ENCODE data around the gene BCL2L14. TPM values are rescaled to one million over a fixed set of nuclear protein-coding genes. Genes with fewer than 3 reads are reported as not detected.

BCL2L14 gene
- total RNA-seq, 4 donors from 2014 or later, result not detected

DNA sequence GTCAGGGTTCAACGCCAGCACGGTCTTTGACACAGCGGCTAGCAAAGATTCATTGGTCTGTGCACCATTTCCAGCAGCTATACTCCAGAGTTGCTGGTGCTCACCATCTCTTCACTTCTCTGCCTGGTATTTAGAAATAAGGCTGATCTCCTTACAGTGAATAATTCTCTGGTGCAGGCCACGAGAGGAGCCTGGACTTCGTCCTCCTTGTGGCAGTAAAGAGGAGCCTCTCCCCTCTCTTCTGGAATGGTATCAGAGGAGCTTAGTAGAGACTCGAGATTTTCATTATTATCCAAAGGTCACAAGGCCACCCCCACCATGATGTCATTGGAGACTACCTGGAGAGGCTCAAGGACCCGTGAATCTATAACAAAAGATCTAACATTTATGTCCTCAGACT is 30.8 kb upstream of the BCL2L14 start:
- Histone ChIP-seq H3K4me3 (no peak overlapping the region), H3K27ac (no peak overlapping the region), H3K9me3 (no peaks in the 10 kb centered on the region), H3K36me3 (no peaks in the 10 kb centered on the region), H3K27me3 (no peaks in the 10 kb centered on the region), H3K4me1 (no peaks in the 10 kb centered on the region)
- 75% methylated on average over 7 of the region's 7 CpGs for WGBS
- DNase-seq (ENCODE audit: low spot score in 2 of 2), result no peak
- TF ChIP-seq EP300 (IDR thresholded peaks at IDR 0.05), result no peak
- TF ChIP-seq POLR2A (IDR thresholded peaks at IDR 0.05), result no peak
- no peak for TF ChIP-seq POLR2AphosphoS5 (IDR thresholded peaks at IDR 0.05)
- TF ChIP-seq, protein P1, sequence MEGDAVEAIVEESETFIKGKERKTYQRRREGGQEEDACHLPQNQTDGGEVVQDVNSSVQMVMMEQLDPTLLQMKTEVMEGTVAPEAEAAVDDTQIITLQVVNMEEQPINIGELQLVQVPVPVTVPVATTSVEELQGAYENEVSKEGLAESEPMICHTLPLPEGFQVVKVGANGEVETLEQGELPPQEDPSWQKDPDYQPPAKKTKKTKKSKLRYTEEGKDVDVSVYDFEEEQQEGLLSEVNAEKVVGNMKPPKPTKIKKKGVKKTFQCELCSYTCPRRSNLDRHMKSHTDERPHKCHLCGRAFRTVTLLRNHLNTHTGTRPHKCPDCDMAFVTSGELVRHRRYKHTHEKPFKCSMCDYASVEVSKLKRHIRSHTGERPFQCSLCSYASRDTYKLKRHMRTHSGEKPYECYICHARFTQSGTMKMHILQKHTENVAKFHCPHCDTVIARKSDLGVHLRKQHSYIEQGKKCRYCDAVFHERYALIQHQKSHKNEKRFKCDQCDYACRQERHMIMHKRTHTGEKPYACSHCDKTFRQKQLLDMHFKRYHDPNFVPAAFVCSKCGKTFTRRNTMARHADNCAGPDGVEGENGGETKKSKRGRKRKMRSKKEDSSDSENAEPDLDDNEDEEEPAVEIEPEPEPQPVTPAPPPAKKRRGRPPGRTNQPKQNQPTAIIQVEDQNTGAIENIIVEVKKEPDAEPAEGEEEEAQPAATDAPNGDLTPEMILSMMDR (IDR thresholded peaks at IDR 0.05), result no peak

DNA sequence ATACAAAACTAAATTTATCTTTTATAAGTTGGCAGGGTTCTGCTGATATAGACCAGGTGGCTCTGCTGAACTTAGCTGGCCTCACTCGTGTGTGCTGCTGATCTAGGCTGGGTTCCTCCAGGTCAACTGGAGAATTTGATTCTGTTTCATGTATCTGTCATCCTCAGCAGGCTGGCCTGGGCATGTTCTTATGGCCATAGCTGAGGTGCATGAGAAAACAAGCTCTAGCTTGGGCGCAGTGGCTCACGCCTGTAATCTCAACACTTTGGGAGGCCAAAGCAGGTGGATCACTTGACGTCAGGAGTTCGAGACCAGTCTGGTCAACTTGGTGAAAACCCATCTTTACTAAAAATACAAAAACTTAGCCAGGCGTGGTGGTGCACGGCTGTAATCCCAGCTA is 24.3 kb upstream of the BCL2L14 start:
- no peak for DNase-seq (ENCODE audit: low spot score in 2 of 2)
- no peak overlapping the region for H3K4me3 ChIP-seq
- TF ChIP-seq EP300 (IDR thresholded peaks at IDR 0.05) (no peak), POLR2AphosphoS5 (IDR thresholded peaks at IDR 0.05) (no peak), POLR2A (IDR thresholded peaks at IDR 0.05) (no peak)
- TF ChIP-seq, protein P1 (IDR thresholded peaks at IDR 0.05), result no peak
- no peaks in the 10 kb centered on the region for H3K9me3 ChIP-seq
- no peak overlapping the region for H3K27ac ChIP-seq
- H3K4me1 ChIP-seq, result no peaks in the 10 kb centered on the region
- H3K36me3 ChIP-seq, result no peaks in the 10 kb centered on the region
- 78% methylated on average over 7 of the region's 7 CpGs for WGBS
- no peaks in the 10 kb centered on the region for H3K27me3 ChIP-seq

DNA sequence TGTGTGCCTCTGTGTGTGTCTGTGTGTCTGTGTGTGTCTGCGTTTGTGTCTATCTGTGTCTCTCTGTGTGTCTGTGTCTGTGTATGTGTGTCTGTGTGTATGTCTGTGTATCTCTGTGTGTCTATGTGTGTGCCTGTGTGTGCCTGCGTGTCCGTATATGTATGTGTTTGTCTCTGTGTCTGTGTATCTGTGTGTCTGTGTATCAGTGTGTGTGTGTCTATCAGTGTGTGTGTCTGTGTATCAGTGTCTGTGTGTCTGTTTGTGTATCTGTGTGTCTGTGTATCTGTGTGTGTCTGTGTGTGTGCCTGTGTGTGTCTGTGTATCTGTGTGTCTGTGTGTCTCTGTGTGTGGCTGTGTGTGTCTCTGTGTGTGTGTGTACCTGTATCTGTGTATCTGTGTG is 23.1 kb upstream of the BCL2L14 start:
- no peak for DNase-seq (ENCODE audit: low spot score in 2 of 2)
- TF ChIP-seq POLR2AphosphoS5 (IDR thresholded peaks at IDR 0.05) (no peak), EP300 (IDR thresholded peaks at IDR 0.05) (no peak), POLR2A (IDR thresholded peaks at IDR 0.05) (no peak)
- TF ChIP-seq, protein P1 (IDR thresholded peaks at IDR 0.05), result no peak
- no peaks in the 10 kb centered on the region for H3K4me1 ChIP-seq
- no peak overlapping the region for H3K4me3 ChIP-seq
- no peaks in the 10 kb centered on the region for H3K9me3 ChIP-seq
- 83% methylated on average over 3 of the region's 3 CpGs for WGBS
- no peak overlapping the region for H3K27ac ChIP-seq
- no peaks in the 10 kb centered on the region for H3K36me3 ChIP-seq
- H3K27me3 ChIP-seq, result no peaks in the 10 kb centered on the region

DNA sequence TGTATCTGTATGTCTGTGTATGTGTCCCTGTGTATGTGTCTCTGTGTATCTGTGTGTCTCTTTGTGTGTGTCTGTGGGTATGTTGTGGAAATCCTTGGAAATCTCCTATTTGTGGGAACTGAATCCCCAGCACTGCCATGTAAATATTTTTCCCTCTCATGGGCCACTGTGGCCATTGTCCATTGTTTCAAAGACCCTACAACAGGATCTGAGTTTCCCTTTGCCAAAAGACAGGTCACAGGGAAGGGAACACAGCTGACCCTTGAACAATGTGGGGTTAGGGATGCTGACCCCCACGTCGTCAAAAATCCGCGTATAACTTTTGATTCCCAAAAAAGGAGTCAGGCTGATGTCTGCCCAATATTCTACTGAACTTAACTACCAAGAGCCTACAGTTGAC is 22.5 kb upstream of the BCL2L14 start:
- H3K4me1 ChIP-seq, result no peaks in the 10 kb centered on the region
- no peaks in the 10 kb centered on the region for H3K9me3 ChIP-seq
- H3K4me3 ChIP-seq, result no peak overlapping the region
- H3K27ac ChIP-seq, result no peak overlapping the region
- 88% methylated on average over 4 of the region's 4 CpGs for WGBS
- no peaks in the 10 kb centered on the region for H3K36me3 ChIP-seq
- no peak for DNase-seq (ENCODE audit: low spot score in 2 of 2)
- no peaks in the 10 kb centered on the region for H3K27me3 ChIP-seq
- no peak for TF ChIP-seq POLR2AphosphoS5 (IDR thresholded peaks at IDR 0.05)
- TF ChIP-seq, protein P1 (IDR thresholded peaks at IDR 0.05), result no peak
- TF ChIP-seq EP300 (IDR thresholded peaks at IDR 0.05), result no peak
- TF ChIP-seq POLR2A (IDR thresholded peaks at IDR 0.05), result no peak

DNA sequence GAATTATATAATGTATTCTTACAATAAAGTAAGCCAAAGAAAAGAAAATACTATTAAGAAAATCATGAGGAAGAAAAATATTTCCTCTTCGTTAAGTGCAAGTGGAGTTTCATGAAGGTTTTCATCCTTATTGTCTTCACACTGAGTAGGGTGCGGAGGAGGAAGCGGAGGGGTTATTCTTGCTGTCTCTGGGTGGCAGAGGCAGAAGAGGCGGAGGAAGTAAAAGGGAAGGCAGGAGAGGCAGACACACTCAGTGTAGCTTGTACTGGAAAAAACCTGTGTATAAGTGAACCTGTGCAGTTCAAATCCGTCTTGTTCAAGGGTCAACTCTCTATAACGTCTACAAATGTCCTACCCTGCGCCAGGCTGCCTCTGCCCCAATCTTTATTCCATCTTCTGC is 22.0 kb upstream of the BCL2L14 start:
- Histone ChIP-seq H3K4me1 (no peaks in the 10 kb centered on the region), H3K9me3 (no peaks in the 10 kb centered on the region), H3K27me3 (no peaks in the 10 kb centered on the region), H3K36me3 (no peaks in the 10 kb centered on the region), H3K27ac (no peak overlapping the region), H3K4me3 (no peak overlapping the region)
- DNase-seq (ENCODE audit: low spot score in 2 of 2), result no peak
- TF ChIP-seq, protein P1 (IDR thresholded peaks at IDR 0.05), result no peak
- TF ChIP-seq POLR2AphosphoS5 (IDR thresholded peaks at IDR 0.05), result no peak
- 89% methylated on average over 7 of the region's 7 CpGs for WGBS

All from suprapubic skin (tissue), 4 donors.